Prostate gland (tissue), 2 donors: ENCODE data around the gene MAP4. TPM values are rescaled to one million over a fixed set of nuclear protein-coding genes. Genes with fewer than 3 reads are reported as not detected.
A peak's percentile ranks its signal among the peaks of the same experiment; 100 is the strongest.

Experiments
- DNase-seq: peaks from one replicate; pipeline ENCODE4 v3.0.0-alpha.2; 2019; ENCODE audit warnings: low spot score
- H3K27ac ChIP-seq, 2 donors: fragments of 200-600 bp; sonication (generic); 2 replicates each; pipeline ENCODE4 v1.5.1; 2017 to 2019
- H3K27me3 ChIP-seq: fragments of 200-600 bp; sonication (generic); replicated peaks from 2 replicates; pipeline ENCODE4 v1.5.1; 2019; ENCODE audit not compliant: insufficient read depth
- H3K36me3 ChIP-seq, 2 donors: fragments of 200-600 bp; sonication (generic); 1 replicate in 1 of 2; 2 replicates in 1 of 2; pipeline versions ENCODE4 v1.5.1 to v1.8.1; 2017 to 2019
- H3K4me1 ChIP-seq: fragments of 200-600 bp; sonication (generic); replicated peaks from 2 replicates; pipeline ENCODE4 v1.5.1; 2019
- H3K4me3 ChIP-seq, 2 donors: fragments of 200-600 bp; sonication (generic); 2 replicates each; pipeline ENCODE4 v1.5.1; 2017 to 2019
- H3K9me3 ChIP-seq: fragments of 200-600 bp; sonication (generic); 2 replicates; pipeline ENCODE4 v1.5.1; 2017
- POLR2A ChIP-seq: fragments of 450-650 bp; IDR thresholded peaks from one replicate; pipeline ENCODE4 v1.6.1; 2016; ENCODE audit warnings: antibody characterized with exemption, mild to moderate bottlenecking
- POLR2AphosphoS5 ChIP-seq: sonication (generic); formaldehyde crosslinking; IDR thresholded peaks from one replicate; pipeline ENCODE4 v1.6.1; 2017; ENCODE audit warnings: antibody characterized with exemption
- WGBS: methylation state at CpG from one replicate; pipeline ENCODE4 v1.1.5; 2018; 5-methylcytosine and 5-hydroxymethylcytosine counted together
- intact Hi-C: fragments of 100-400 bp; cut with DNase I; formaldehyde crosslinking; loops from one replicate; pipeline ENCODE4 v1.14.2; 2022
- total RNA-seq, 2 donors: library from RNA; depleted of rRNA; stranded (reverse); fragments of >200 nt; gene quantifications; one replicate each; pipeline ENCODE4 v1.1.0, GENCODE V29; 2016
- TF ChIP-seq, protein P1 (sequence below), 4 experiments: fragments of 200-600 bp in 2 of 4; fragments of 450-650 bp in 2 of 4; sonication (generic) in 2 of 4; IDR thresholded peaks; 1 replicate in 3 of 4; 2 replicates in 1 of 4; pipeline ENCODE4 v1.5.1; 2016 to 2019; ENCODE audit warnings: antibody characterized with exemption in 4 of 4, mild to moderate bottlenecking in 2 of 4, moderate library complexity in 2 of 4

MAP4 gene
- total RNA-seq, 2 donors from 2014 or later, result 74.3 to 230 TPM

DNA sequence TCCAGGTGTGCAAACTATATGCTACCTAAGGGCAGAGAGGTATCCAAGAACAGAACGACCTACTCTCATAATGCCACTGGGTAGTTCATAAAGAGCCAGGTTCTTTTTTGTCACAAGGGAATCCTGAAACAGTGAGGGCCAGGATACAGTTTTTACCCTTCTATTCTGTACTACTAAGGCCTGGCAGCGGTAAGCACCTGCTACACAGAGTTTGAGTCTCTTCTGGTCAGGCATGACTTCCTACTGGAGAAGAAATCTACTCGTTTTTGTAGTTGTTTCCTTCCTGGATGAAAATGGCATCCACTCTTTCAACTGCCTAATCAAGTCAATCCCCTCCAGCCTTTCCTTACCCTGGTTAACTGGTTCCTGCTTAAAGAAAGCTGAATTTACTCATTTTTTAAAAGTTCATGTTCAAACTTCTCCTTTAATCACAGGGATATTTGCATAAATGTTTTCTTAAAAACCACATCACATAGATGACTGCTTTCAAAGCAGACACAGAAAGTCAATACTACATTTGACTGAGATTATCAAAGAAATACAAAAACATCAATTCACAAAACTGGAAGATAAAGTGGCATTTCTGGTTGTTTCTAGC lies 40.0 kb downstream of the MAP4 start:
- no peak for DNase-seq
- 76% methylated on average over 3 of the region's 3 CpGs for WGBS
- no peaks in the 10 kb centered on the region for H3K36me3 ChIP-seq
- intact Hi-C loops, result no loop called here
- no peak for TF ChIP-seq POLR2AphosphoS5
- TF ChIP-seq POLR2A, result no peak
- H3K4me3 ChIP-seq, result no peak overlapping the region
- H3K27me3 ChIP-seq, result no peaks in the 10 kb centered on the region
- no peaks in the 10 kb centered on the region for H3K9me3 ChIP-seq
- peaks cover 5% of the 10 kb centered on the region for H3K4me1 ChIP-seq
- H3K27ac ChIP-seq, result no peak overlapping the region

- Histone ChIP-seq H3K4me3 (no peak overlapping the region), H3K9me3 (no peaks in the 10 kb centered on the region), H3K36me3 (no peaks in the 10 kb centered on the region), H3K27me3 (no peaks in the 10 kb centered on the region), H3K27ac (no peak overlapping the region), H3K4me1 (no peaks in the 10 kb centered on the region)
- WGBS, result 85% methylated on average over 4 of the region's 4 CpGs
- TF ChIP-seq POLR2AphosphoS5, result no peak
- no peak for TF ChIP-seq POLR2A
- TF ChIP-seq, protein P1, sequence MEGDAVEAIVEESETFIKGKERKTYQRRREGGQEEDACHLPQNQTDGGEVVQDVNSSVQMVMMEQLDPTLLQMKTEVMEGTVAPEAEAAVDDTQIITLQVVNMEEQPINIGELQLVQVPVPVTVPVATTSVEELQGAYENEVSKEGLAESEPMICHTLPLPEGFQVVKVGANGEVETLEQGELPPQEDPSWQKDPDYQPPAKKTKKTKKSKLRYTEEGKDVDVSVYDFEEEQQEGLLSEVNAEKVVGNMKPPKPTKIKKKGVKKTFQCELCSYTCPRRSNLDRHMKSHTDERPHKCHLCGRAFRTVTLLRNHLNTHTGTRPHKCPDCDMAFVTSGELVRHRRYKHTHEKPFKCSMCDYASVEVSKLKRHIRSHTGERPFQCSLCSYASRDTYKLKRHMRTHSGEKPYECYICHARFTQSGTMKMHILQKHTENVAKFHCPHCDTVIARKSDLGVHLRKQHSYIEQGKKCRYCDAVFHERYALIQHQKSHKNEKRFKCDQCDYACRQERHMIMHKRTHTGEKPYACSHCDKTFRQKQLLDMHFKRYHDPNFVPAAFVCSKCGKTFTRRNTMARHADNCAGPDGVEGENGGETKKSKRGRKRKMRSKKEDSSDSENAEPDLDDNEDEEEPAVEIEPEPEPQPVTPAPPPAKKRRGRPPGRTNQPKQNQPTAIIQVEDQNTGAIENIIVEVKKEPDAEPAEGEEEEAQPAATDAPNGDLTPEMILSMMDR (IDR thresholded peaks at IDR 0.05), result no peak
- intact Hi-C loops, result no loop called here
- no peak for DNase-seq
Measured at GRCh38 chr3:47974974-47975470, 41.2 kb downstream of the MAP4 start.

DNA sequence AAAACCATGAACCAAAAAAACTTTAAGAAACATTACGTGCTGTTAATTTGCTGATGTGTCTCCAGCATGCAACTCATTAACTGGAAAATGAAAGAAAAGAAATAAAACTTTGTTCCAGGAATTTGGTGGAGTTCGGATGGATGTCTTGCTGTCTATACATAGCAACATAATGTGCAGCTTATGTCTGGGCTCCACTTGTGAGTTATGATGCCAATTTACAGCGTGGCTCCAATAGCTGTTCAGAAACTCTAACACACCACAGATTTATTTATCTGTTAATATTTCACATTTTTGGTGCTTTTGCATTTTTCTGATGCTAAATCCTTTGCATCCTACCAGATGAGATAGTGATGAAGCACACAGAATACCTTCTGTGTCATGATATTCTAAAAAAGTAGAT lies 45.1 kb downstream of the MAP4 start:
- Histone ChIP-seq H3K4me1 (no peaks in the 10 kb centered on the region), H3K36me3 (no peaks in the 10 kb centered on the region), H3K27ac (no peak overlapping the region), H3K9me3 (no peaks in the 10 kb centered on the region), H3K27me3 (no peaks in the 10 kb centered on the region), H3K4me3 (no peak overlapping the region)
- WGBS, result 85% methylated on average over 3 of the region's 3 CpGs
- no peak for DNase-seq
- intact Hi-C loops, result no loop called here
- TF ChIP-seq POLR2A (no peak), POLR2AphosphoS5 (no peak)
- TF ChIP-seq, protein P1 (IDR thresholded peaks at IDR 0.05), result no peak

GRCh38 chr3:47964740-47965139 lies 51.5 kb downstream of the MAP4 start:
- Histone ChIP-seq H3K27me3 (no peaks in the 10 kb centered on the region), H3K4me1 (peaks cover 3% of the 10 kb centered on the region), H3K9me3 (no peaks in the 10 kb centered on the region), H3K4me3 (no peak overlapping the region), H3K36me3 (no peaks in the 10 kb centered on the region), H3K27ac (no peak overlapping the region)
- TF ChIP-seq POLR2A (no peak), POLR2AphosphoS5 (no peak)
- TF ChIP-seq, protein P1 (IDR thresholded peaks at IDR 0.05), result no peak
- no peak for DNase-seq
- WGBS, result 72% methylated on average over 4 of the region's 4 CpGs
- intact Hi-C loops, result no loop called here

DNA sequence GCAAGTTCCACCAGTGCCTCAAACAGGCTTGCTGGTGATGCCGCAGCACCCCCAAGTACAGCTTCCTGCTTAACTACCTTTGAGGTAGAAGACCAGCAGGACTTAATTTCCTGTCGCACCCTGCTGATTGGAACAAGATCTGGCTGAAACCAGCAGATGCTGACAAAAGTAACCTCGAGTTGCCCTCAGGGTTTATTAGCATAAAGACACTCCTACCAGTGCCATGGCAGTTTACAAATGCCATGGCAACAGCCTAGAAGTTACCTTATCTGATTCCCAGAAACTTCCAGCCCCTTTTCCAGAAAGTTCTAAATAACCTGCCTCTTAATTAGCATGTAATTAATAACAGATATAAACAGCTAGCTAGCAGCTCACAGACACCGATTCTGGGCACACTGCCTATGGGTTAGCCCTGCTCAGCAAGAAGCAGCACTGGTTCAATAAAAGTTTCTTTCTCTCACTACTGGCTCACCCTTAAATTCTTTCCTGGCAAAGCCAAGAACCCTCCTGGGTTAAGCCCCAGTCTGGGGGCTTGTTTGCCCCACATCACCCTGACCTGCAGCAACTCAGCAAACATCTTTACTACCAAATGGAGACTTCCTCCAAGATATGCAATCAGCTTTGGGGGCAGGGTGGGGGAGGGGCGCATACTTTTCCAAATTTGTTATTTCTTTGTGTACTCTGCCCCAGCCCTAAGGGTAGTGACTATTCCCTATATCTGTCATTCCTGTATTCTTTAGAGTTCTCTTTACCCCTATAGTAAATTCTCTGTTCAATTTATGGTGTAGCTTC lies 54.2 kb downstream of the MAP4 start:
- H3K27me3 ChIP-seq, result no peaks in the 10 kb centered on the region
- intact Hi-C loops, result no loop called here
- DNase-seq, result peak; percentile 6
- peaks cover 3% of the 10 kb centered on the region for H3K4me1 ChIP-seq
- TF ChIP-seq, protein P1 (IDR thresholded peaks at IDR 0.05), result no peak
- TF ChIP-seq POLR2A (no peak), POLR2AphosphoS5 (no peak)
- H3K36me3 ChIP-seq, result no peaks in the 10 kb centered on the region
- H3K27ac ChIP-seq, result no peak overlapping the region
- WGBS, result 31% methylated on average over 5 of the region's 5 CpGs
- H3K4me3 ChIP-seq, result no peak overlapping the region
- H3K9me3 ChIP-seq, result no peaks in the 10 kb centered on the region
